Karpas-422 (cell line): ENCODE data around the gene HDAC9. TPM values are rescaled to one million over a fixed set of nuclear protein-coding genes. Genes with fewer than 3 reads are reported as not detected.
"Not testable (repeated sequence)": the region's sequence is repeated elsewhere in the genome, so short reads cannot be mapped to it uniquely, and the experiment has no call there.

Source experiments
- DNase-seq: peaks from one replicate; pipeline ENCODE4 v3.0.0-alpha.2; 2015
- H2AFZ ChIP-seq: fragments of 200-600 bp; sonication (generic); 2 replicates; pipeline ENCODE4 v1.6.1; 2014; ENCODE audit warnings: antibody characterized with exemption, low read length, mixed read lengths
- H3K27ac ChIP-seq: fragments of 200-600 bp; sonication (generic); 2 replicates; pipeline ENCODE4 v1.5.1; 2014; ENCODE audit warnings: mild to moderate bottlenecking, low read length, moderate library complexity
- H3K27me3 ChIP-seq: fragments of 200-600 bp; sonication (generic); 2 replicates; pipeline ENCODE4 v1.6.1; 2014; ENCODE audit warnings: low read length, mixed read lengths
- H3K36me3 ChIP-seq: fragments of 200-600 bp; sonication (generic); 2 replicates; pipeline ENCODE4 v1.6.1; 2014; ENCODE audit warnings: low read length, mixed read lengths; ENCODE audit not compliant: insufficient read depth
- H3K4me1 ChIP-seq: fragments of 200-600 bp; sonication (generic); 2 replicates; pipeline ENCODE4 v1.6.1; 2014; ENCODE audit warnings: mild to moderate bottlenecking, low read length, mixed read lengths
- H3K4me2 ChIP-seq: fragments of 200-600 bp; sonication (generic); 2 replicates; pipeline ENCODE4 v1.6.1; 2014; ENCODE audit warnings: low read length, low read depth, mild to moderate bottlenecking; ENCODE audit not compliant: poor library complexity, severe bottlenecking
- H3K4me3 ChIP-seq: fragments of 200-600 bp; sonication (generic); 2 replicates; pipeline ENCODE4 v1.5.1; 2014; ENCODE audit warnings: mild to moderate bottlenecking, antibody characterized with exemption, low read length, mixed read lengths
- H3K79me2 ChIP-seq: fragments of 200-600 bp; sonication (generic); 2 replicates; pipeline ENCODE4 v1.6.1; 2014; ENCODE audit warnings: mild to moderate bottlenecking, low read length, mixed read lengths
- H3K9ac ChIP-seq: fragments of 200-600 bp; sonication (generic); 2 replicates; pipeline ENCODE4 v1.6.0; 2014; ENCODE audit warnings: low read length
- H3K9me2 ChIP-seq: fragments of 200-600 bp; sonication (generic), shearing (Covaris generic); replicated peaks from 2 replicates; pipeline ENCODE4 v1.6.0; 2014; ENCODE audit warnings: mild to moderate bottlenecking, low read length, moderate library complexity; ENCODE audit not compliant: insufficient read depth
- H3K9me3 ChIP-seq: fragments of 300-700, 200-600 bp; sonication (generic); 2 replicates; pipeline ENCODE4 v1.6.1; 2014; ENCODE audit warnings: low read length, mixed read lengths
- H4K20me1 ChIP-seq: fragments of 200-600 bp; sonication (generic); 2 replicates; pipeline ENCODE4 v1.6.1; 2014; ENCODE audit warnings: mild to moderate bottlenecking, antibody characterized with exemption, low read length, low read depth; ENCODE audit not compliant: insufficient read depth
- total RNA-seq: library from RNA; depleted of rRNA; stranded (reverse); fragments of >200 nt; shearing (Covaris generic); gene quantifications from 2 replicates; pipeline ENCODE4 v1.2.3, GENCODE V29; 2014; ENCODE audit warnings: low replicate concordance

Gene HDAC9
- total RNA-seq, 1 experiment from 2014 or later, result 5.2 TPM

- DNase-seq, result no peak
- no peaks in the 10 kb centered on the region for H3K79me2 ChIP-seq
- no peak overlapping the region for H2AFZ ChIP-seq
- no peak overlapping the region for H3K9ac ChIP-seq
- H3K9me3 ChIP-seq, result no peaks in the 10 kb centered on the region
- H3K9me2 ChIP-seq, result no peaks in the 10 kb centered on the region
- H3K4me3 ChIP-seq, result no peak overlapping the region
- no peaks in the 10 kb centered on the region for H3K4me1 ChIP-seq
- no peaks in the 10 kb centered on the region for H4K20me1 ChIP-seq
- H3K27me3 ChIP-seq, result no peaks in the 10 kb centered on the region
- H3K4me2 ChIP-seq, result no peak overlapping the region
- no peak overlapping the region for H3K27ac ChIP-seq
- H3K36me3 ChIP-seq, result no peaks in the 10 kb centered on the region
Observed at GRCh38 chr7:18941207-18941606, 445.7 kb downstream of the HDAC9 start.

- no peaks in the 10 kb centered on the region for H3K9me2 ChIP-seq
- no peaks in the 10 kb centered on the region for H3K36me3 ChIP-seq
- no peaks in the 10 kb centered on the region for H3K27me3 ChIP-seq
- no peaks in the 10 kb centered on the region for H3K9me3 ChIP-seq
- H3K4me1 ChIP-seq, result no peaks in the 10 kb centered on the region
- no peak overlapping the region for H2AFZ ChIP-seq
- H3K9ac ChIP-seq, result no peak overlapping the region
- DNase-seq, result no peak
- H4K20me1 ChIP-seq, result no peaks in the 10 kb centered on the region
- no peak overlapping the region for H3K4me2 ChIP-seq
- H3K27ac ChIP-seq, result no peak overlapping the region
- no peaks in the 10 kb centered on the region for H3K79me2 ChIP-seq
- no peak overlapping the region for H3K4me3 ChIP-seq
Observed at GRCh38 chr7:18948521-18948920, 453.0 kb downstream of the HDAC9 start.

GRCh38 chr7:18952846-18953245, 457.3 kb downstream of the HDAC9 start:
- Histone ChIP-seq H3K9me3 (no peaks in the 10 kb centered on the region), H4K20me1 (no peaks in the 10 kb centered on the region), H3K27ac (no peak overlapping the region), H3K4me3 (no peak overlapping the region), H3K4me2 (no peak overlapping the region), H3K36me3 (no peaks in the 10 kb centered on the region), H2AFZ (no peak overlapping the region), H3K79me2 (no peaks in the 10 kb centered on the region), H3K9ac (no peak overlapping the region), H3K4me1 (no peaks in the 10 kb centered on the region), H3K9me2 (no peaks in the 10 kb centered on the region), H3K27me3 (no peaks in the 10 kb centered on the region)
- DNase-seq, result no peak

GRCh38 chr7:18958627-18959026, 463.1 kb downstream of the HDAC9 start:
- Histone ChIP-seq H3K27ac (no peak overlapping the region), H4K20me1 (no peaks in the 10 kb centered on the region), H3K4me1 (no peaks in the 10 kb centered on the region), H3K9ac (no peak overlapping the region), H3K9me2 (no peaks in the 10 kb centered on the region), H3K9me3 (no peaks in the 10 kb centered on the region), H3K4me2 (no peak overlapping the region), H3K27me3 (no peaks in the 10 kb centered on the region), H3K79me2 (no peaks in the 10 kb centered on the region), H2AFZ (no peak overlapping the region), H3K4me3 (no peak overlapping the region), H3K36me3 (no peaks in the 10 kb centered on the region)
- no peak for DNase-seq

GRCh38 chr7:18960725-18961124, 465.2 kb downstream of the HDAC9 start:
- no peak overlapping the region for H2AFZ ChIP-seq
- no peaks in the 10 kb centered on the region for H4K20me1 ChIP-seq
- H3K27me3 ChIP-seq, result no peaks in the 10 kb centered on the region
- no peaks in the 10 kb centered on the region for H3K9me2 ChIP-seq
- no peaks in the 10 kb centered on the region for H3K79me2 ChIP-seq
- no peaks in the 10 kb centered on the region for H3K9me3 ChIP-seq
- no peak overlapping the region for H3K4me3 ChIP-seq
- H3K9ac ChIP-seq, result no peak overlapping the region
- H3K36me3 ChIP-seq, result no peaks in the 10 kb centered on the region
- H3K27ac ChIP-seq, result no peak overlapping the region
- H3K4me1 ChIP-seq, result no peaks in the 10 kb centered on the region
- DNase-seq, result no peak
- no peak overlapping the region for H3K4me2 ChIP-seq

- Histone ChIP-seq H3K27ac (no peak overlapping the region), H3K79me2 (no peaks in the 10 kb centered on the region), H3K9me3 (no peaks in the 10 kb centered on the region), H3K4me1 (no peaks in the 10 kb centered on the region), H3K27me3 (no peaks in the 10 kb centered on the region), H3K4me3 (no peak overlapping the region), H4K20me1 (no peaks in the 10 kb centered on the region), H3K36me3 (no peaks in the 10 kb centered on the region), H2AFZ (no peak overlapping the region), H3K9me2 (no peaks in the 10 kb centered on the region), H3K9ac (no peak overlapping the region), H3K4me2 (no peak overlapping the region)
- no peak for DNase-seq
Observed at GRCh38 chr7:18962031-18962430, 466.5 kb downstream of the HDAC9 start.

GRCh38 chr7:18965657-18966056, 470.1 kb downstream of the HDAC9 start:
- DNase-seq, result no peak
- Histone ChIP-seq H2AFZ (no peak overlapping the region), H3K36me3 (no peaks in the 10 kb centered on the region), H3K4me2 (no peak overlapping the region), H4K20me1 (no peaks in the 10 kb centered on the region), H3K27ac (no peak overlapping the region), H3K4me3 (no peak overlapping the region), H3K79me2 (no peaks in the 10 kb centered on the region), H3K4me1 (no peaks in the 10 kb centered on the region), H3K9ac (no peak overlapping the region), H3K27me3 (no peaks in the 10 kb centered on the region), H3K9me2 (no peaks in the 10 kb centered on the region), H3K9me3 (no peaks in the 10 kb centered on the region)

- not testable (repeated sequence) for H4K20me1 ChIP-seq, H3K4me1 ChIP-seq, H3K4me3 ChIP-seq, H3K9ac ChIP-seq, H3K36me3 ChIP-seq, H3K4me2 ChIP-seq, H2AFZ ChIP-seq, H3K79me2 ChIP-seq, H3K9me2 ChIP-seq, DNase-seq, H3K9me3 ChIP-seq, H3K27ac ChIP-seq, H3K27me3 ChIP-seq
Observed at GRCh38 chr7:18967755-18968154, 472.2 kb downstream of the HDAC9 start.

- H3K9me2 ChIP-seq, result no peaks in the 10 kb centered on the region
- no peaks in the 10 kb centered on the region for H4K20me1 ChIP-seq
- no peak overlapping the region for H3K27ac ChIP-seq
- H2AFZ ChIP-seq, result no peak overlapping the region
- H3K4me2 ChIP-seq, result no peak overlapping the region
- H3K79me2 ChIP-seq, result no peaks in the 10 kb centered on the region
- no peaks in the 10 kb centered on the region for H3K4me1 ChIP-seq
- H3K36me3 ChIP-seq, result no peaks in the 10 kb centered on the region
- DNase-seq, result no peak
- H3K27me3 ChIP-seq, result no peaks in the 10 kb centered on the region
- H3K9ac ChIP-seq, result no peak overlapping the region
- H3K4me3 ChIP-seq, result no peak overlapping the region
- H3K9me3 ChIP-seq, result no peaks in the 10 kb centered on the region
Observed at GRCh38 chr7:18971839-18972238, 476.3 kb downstream of the HDAC9 start.
